GM12872 (cell line): Measurements from ENCODE around the gene MOGAT1.

ENCODE experiments used
- CTCF ChIP-seq: IDR thresholded peaks from 3 replicates; pipeline ENCODE4 v1.5.1; 2011; ENCODE audit warnings: low read depth, mild to moderate bottlenecking, low read length, moderate library complexity; ENCODE audit not compliant: insufficient read depth

Gene MOGAT1

GRCh38 chr2:222655787-222656525 is 15.5 kb upstream of the MOGAT1 start, which contains the start of gene FARSB:
Gene FARSB, minus strand, starts transcription at chr2:222656092. Its CDS starts 19 bp downstream, at chr2:222656073.
- TF ChIP-seq CTCF: no peak

GRCh38 chr2:222656526-222657446 is 14.7 kb upstream of the MOGAT1 start:
- no peak for TF ChIP-seq CTCF

- no peak for TF ChIP-seq CTCF
These were observed 8.0 kb upstream of the MOGAT1 start for GRCh38 chr2:222663479-222663878.

DNA sequence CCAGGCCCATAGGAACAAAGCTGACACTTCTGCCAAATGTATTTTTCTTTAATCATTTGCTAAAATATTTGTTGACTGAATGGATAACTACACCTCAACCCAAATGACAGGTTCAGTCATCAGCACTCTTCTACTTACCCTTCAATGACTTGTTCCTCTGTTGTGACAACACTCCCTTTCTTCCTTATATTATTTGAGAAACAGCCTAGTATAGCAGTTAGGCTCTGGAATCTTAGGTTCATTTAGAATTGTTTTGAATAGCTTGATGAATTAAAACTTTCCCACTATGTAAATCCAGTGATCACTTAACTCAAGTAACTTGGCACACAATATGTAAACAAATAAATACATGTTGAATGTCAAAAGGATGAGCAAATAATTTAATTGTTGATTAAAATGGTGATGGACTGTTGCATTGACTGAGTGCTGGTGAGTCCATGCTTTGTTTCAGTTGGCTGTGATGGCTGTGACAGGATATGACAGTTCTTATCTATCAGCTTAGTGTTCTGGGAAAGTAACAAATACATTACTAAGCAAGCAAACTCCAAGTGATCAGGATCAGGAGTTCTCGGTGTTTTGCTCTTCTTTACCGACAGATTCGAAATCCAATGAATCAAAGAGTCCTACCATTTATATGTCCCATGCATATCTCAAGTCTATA is 2.8 kb upstream of the MOGAT1 start:
- no peak for TF ChIP-seq CTCF

DNA sequence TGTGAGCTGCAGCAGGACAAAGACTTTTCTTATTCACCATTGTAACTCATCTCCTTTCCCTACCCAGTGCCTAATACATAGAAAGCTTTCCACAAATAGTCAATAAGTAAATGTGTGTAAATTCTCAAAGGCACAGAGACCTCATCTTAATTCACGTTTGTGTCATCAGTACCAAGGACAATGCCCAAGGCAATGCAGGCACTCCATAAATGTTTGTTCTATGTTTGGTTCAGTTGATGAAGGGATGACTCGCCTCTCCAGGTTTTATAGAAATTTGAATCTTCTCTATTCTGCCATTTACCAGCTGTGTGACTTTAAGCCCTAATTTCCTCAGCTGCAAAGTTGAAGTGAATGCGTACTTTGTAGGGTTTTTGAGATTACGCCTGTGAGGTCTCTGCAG is 2.1 kb upstream of the MOGAT1 start:
- TF ChIP-seq CTCF: no peak

- TF ChIP-seq CTCF: no peak
These were observed 1.0 kb upstream of the MOGAT1 start for GRCh38 chr2:222670191-222671038.

DNA sequence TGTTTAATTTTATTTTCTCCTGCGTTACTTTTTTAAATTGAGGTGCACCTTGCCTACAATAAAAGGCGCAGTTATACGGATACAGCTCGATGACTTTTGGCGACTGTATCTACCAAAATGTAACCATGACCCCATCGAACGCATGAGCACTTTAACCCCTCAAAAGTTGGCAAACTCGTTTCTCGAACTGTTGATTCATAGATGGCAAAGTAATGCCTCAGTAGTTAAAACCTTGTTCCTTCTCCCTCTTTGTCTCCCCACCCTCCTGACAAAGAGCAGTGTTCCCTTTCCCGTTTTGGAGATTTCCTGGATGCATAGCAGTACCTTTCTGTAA is 577 bp downstream of the MOGAT1 start:
- no peak for TF ChIP-seq CTCF
